Measurements from ENCODE around the gene TMEM92.

GRCh38 chr17:50275279-50275678 is 1.0 kb downstream of the TMEM92 start:
- TF ChIP-seq EZH2 (IDR thresholded peaks at IDR 0.05; ENCODE audit: low read length, unreplicated experiment) (no peak), CTCF (conservative IDR thresholded peaks at IDR 0.05; ENCODE audit: low read depth, low read length) (no peak)
